ENCODE measurements around the gene SEC14L1.

DNA sequence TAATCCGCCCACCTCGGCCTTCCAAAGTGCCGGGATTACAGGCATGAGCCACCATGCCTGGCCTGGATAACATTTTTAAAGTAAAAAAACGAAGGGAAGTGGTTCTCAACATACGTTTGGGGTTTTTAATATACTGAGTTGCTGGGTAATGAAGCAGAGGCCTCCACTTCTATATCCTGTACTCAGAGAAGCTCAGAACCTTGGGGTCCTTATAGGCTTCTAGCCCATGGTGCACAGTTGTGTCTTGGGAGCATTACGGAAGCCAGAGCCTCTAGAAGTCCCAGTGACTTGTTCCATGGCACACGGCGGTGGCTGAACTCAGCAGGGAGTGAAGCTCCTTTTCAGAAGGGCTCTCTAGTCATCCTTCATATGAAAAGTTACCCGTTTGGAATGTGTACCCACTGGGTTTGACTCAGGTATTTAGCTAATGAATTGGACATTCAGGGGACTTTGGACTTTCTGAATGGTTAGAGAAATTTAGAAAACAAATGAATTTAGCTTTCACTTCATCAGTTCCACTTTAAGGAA lies 67.0 kb downstream of the SEC14L1 start:
- TF ChIP-seq POLR2A (IDR thresholded peaks at IDR 0.05): no peak
- TF ChIP-seq, protein P1, sequence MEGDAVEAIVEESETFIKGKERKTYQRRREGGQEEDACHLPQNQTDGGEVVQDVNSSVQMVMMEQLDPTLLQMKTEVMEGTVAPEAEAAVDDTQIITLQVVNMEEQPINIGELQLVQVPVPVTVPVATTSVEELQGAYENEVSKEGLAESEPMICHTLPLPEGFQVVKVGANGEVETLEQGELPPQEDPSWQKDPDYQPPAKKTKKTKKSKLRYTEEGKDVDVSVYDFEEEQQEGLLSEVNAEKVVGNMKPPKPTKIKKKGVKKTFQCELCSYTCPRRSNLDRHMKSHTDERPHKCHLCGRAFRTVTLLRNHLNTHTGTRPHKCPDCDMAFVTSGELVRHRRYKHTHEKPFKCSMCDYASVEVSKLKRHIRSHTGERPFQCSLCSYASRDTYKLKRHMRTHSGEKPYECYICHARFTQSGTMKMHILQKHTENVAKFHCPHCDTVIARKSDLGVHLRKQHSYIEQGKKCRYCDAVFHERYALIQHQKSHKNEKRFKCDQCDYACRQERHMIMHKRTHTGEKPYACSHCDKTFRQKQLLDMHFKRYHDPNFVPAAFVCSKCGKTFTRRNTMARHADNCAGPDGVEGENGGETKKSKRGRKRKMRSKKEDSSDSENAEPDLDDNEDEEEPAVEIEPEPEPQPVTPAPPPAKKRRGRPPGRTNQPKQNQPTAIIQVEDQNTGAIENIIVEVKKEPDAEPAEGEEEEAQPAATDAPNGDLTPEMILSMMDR (IDR thresholded peaks at IDR 0.05): no peak
